ENCODE results near the gene ADAMTSL1.

ADAMTSL1 gene

GRCh38 chr9:18675973-18676372 lies 202.0 kb downstream of the ADAMTSL1 start (continued):
- TF ChIP-seq PRDM10 (tag by site-specific recombination; IDR thresholded peaks at IDR 0.05) (no peak), ZNF501 (tag by site-specific recombination; IDR thresholded peaks at IDR 0.05) (no peak), ZFP3 (tag by site-specific recombination; IDR thresholded peaks at IDR 0.05; ENCODE audit: low read depth) (no peak), ZNF112 (tag by site-specific recombination; IDR thresholded peaks at IDR 0.05) (no peak), ZNF514 (tag by site-specific recombination; IDR thresholded peaks at IDR 0.05) (no peak), ZFP37 (tag by site-specific recombination; IDR thresholded peaks at IDR 0.05) (no peak), ZNF510 (tag by site-specific recombination; IDR thresholded peaks at IDR 0.05; ENCODE audit: insufficient replicate concordance) (no peak), SP2 (tag by site-specific recombination; IDR thresholded peaks at IDR 0.05) (peak; percentile 21; the same call in 1 of the 2 replicates), ZNF624 (tag by site-specific recombination; IDR thresholded peaks at IDR 0.05) (no peak), ZNF18 (tag by site-specific recombination; IDR thresholded peaks at IDR 0.05) (0 out of 2 replicates have a peak, but pooled peaks have one; percentile 24), PATZ1 (tag by site-specific recombination; IDR thresholded peaks at IDR 0.05) (0 out of 2 replicates have a peak, but pooled peaks have one; percentile 20), ZSCAN18 (tag by site-specific recombination; IDR thresholded peaks at IDR 0.05) (no peak), ZSCAN4 (tag by site-specific recombination; IDR thresholded peaks at IDR 0.05) (no peak), ZNF658 (tag by site-specific recombination; IDR thresholded peaks at IDR 0.05) (no peak), ZNF133 (tag by site-specific recombination; IDR thresholded peaks at IDR 0.05) (no peak), ZNF791 (tag by site-specific recombination; IDR thresholded peaks at IDR 0.05) (no peak), ZNF341 (tag by site-specific recombination; IDR thresholded peaks at IDR 0.05; ENCODE audit: low read depth) (no peak), SETDB1 (IDR thresholded peaks at IDR 0.05; ENCODE audit: insufficient read length, low read length) (peak; percentile 18), ZNF621 (tag by site-specific recombination; IDR thresholded peaks at IDR 0.05) (no peak), ZNF521 (tag by site-specific recombination; IDR thresholded peaks at IDR 0.05) (no peak), TSHZ1 (tag by site-specific recombination; IDR thresholded peaks at IDR 0.05; ENCODE audit: borderline replicate concordance) (0 out of 2 replicates have a peak, but pooled peaks have one; percentile 35), ZNF843 (tag by site-specific recombination; IDR thresholded peaks at IDR 0.05) (peak; percentile 97), ZNF26 (tag by site-specific recombination; IDR thresholded peaks at IDR 0.05) (no peak)
